ENCODE measurements around the gene FAM50B. TPM values are rescaled to one million over a fixed set of nuclear protein-coding genes. Genes with fewer than 3 reads are reported as not detected.

The FAM50B gene
- total and polyA plus RNA-seq, 2 of the 13 experiments (the other 11 are each of a cell fraction or from before 2014, with no cell fraction given), result 0.05 TPM; not detected in 1

- no peaks in the 10 kb centered on the region for H3K79me2 ChIP-seq (ENCODE audit: insufficient read depth, low read length)
- intact Hi-C loops (cut with micrococcal nuclease; ENCODE audit: unreplicated experiment), result no loop called here
- H4K20me1 ChIP-seq (ENCODE audit: insufficient read depth, low read length), result no peaks in the 10 kb centered on the region
- no peak overlapping the region for H2AFZ ChIP-seq (ENCODE audit: low read length)
- no peak overlapping the region for H3K4me3 ChIP-seq (replicated peaks in 1 of 3; ENCODE audit: insufficient read depth in 1 of 3, low read depth in 2 of 3, low read length in 3 of 3)
- WGBS (ENCODE audit: low lambda C conversion rate), result 94% methylated on average over 6 of the region's 6 CpGs
- peaks cover 74% of the 10 kb centered on the region for H3K4me1 ChIP-seq (ENCODE audit: insufficient read depth, low read length)
- no TSS peak for BruUV-seq (replicated peaks)
- no peak for TF ChIP-seq ZUFSP (CRISPR knock-in tag; IDR thresholded peaks at IDR 0.05; ENCODE audit: borderline replicate concordance)
- no peak for DNase-seq (ENCODE audit: low spot score)
- CTCF ChIA-PET (ENCODE audit: low intra/inter-chr PET ratio, low total read pairs), result no interaction called here
- no peak overlapping the region for H3K27ac ChIP-seq (ENCODE audit: extremely low read length, insufficient read depth, low read length)
- no peaks in the 10 kb centered on the region for H3K36me3 ChIP-seq (replicated peaks in 1 of 2; ENCODE audit: control insufficient read depth in 1 of 2, insufficient read depth in 2 of 2, low read length in 2 of 2)
- POLR2A ChIA-PET, result interaction anchor here (3.9 to 4.2 kb wide), 2 partner anchors 16 to 20 kb away, joined by 14 to 38 read pairs; no protein-coding TSS in a partner anchor
- in situ Hi-C loops (cut with HindIII; ENCODE audit: extremely low pct_ligation_motif_present, low pct_unique_long_range_greater_than_20kb), result no loop called here
- FAIRE-seq, result no peak
- no peak for ATAC-seq
- H3K27me3 ChIP-seq (ENCODE audit: control insufficient read depth in 1 of 2, insufficient read depth in 2 of 2, low read length in 2 of 2), result no peaks in the 10 kb centered on the region
- H3K4me2 ChIP-seq (ENCODE audit: low read depth, low read length), result no peak overlapping the region
- no peak overlapping the region for H3K9ac ChIP-seq (ENCODE audit: insufficient read depth, low read depth, low read length)
- no peaks in the 10 kb centered on the region for H3K9me3 ChIP-seq (ENCODE audit: low read length)
Observed at GRCh38 chr6:3892603-3893002, 43.4 kb downstream of the FAM50B start.

GRCh38 chr6:3893487-3893886 lies 44.3 kb downstream of the FAM50B start:
- Histone ChIP-seq H3K4me1 (ENCODE audit: insufficient read depth, low read length) (peaks cover 65% of the 10 kb centered on the region), H3K27me3 (ENCODE audit: control insufficient read depth in 1 of 2, insufficient read depth in 2 of 2, low read length in 2 of 2) (no peaks in the 10 kb centered on the region), H3K27ac (ENCODE audit: extremely low read length, insufficient read depth, low read length) (no peak overlapping the region), H3K4me2 (ENCODE audit: low read depth, low read length) (peak overlapping the region; percentile 41; the same call in 1 of the 2 replicates), H3K9ac (ENCODE audit: insufficient read depth, low read depth, low read length) (no peak overlapping the region), H2AFZ (ENCODE audit: low read length) (no peak overlapping the region), H3K36me3 (replicated peaks in 1 of 2; ENCODE audit: control insufficient read depth in 1 of 2, insufficient read depth in 2 of 2, low read length in 2 of 2) (no peaks in the 10 kb centered on the region), H3K79me2 (ENCODE audit: insufficient read depth, low read length) (no peaks in the 10 kb centered on the region), H3K9me3 (ENCODE audit: low read length) (no peaks in the 10 kb centered on the region), H3K4me3 (replicated peaks in 1 of 3; ENCODE audit: insufficient read depth in 1 of 3, low read depth in 2 of 3, low read length in 3 of 3) (no peak overlapping the region), H4K20me1 (ENCODE audit: insufficient read depth, low read length) (no peaks in the 10 kb centered on the region)
- CTCF ChIA-PET (ENCODE audit: low intra/inter-chr PET ratio, low total read pairs), result no interaction called here
- WGBS (ENCODE audit: low lambda C conversion rate), result 98% methylated on average over 10 of the region's 10 CpGs
- FAIRE-seq, result no peak
- intact Hi-C loops (cut with micrococcal nuclease; ENCODE audit: unreplicated experiment) (no loop called here), in situ Hi-C loops (cut with HindIII; ENCODE audit: extremely low pct_ligation_motif_present, low pct_unique_long_range_greater_than_20kb) (no loop called here)
- no peak for DNase-seq (ENCODE audit: low spot score)
- no peak for ATAC-seq
- POLR2A ChIA-PET, result interaction anchor here (0.9 to 4.2 kb wide), 5 partner anchors 9 to 39 kb away, joined by 4 to 38 read pairs (median 7); no protein-coding TSS in a partner anchor
- TF ChIP-seq PLSCR1 (CRISPR knock-in tag; IDR thresholded peaks at IDR 0.05; ENCODE audit: borderline replicate concordance) (no peak), ZBTB49 (CRISPR knock-in tag; IDR thresholded peaks at IDR 0.05; ENCODE audit: borderline replicate concordance) (no peak), MAFK (conservative IDR thresholded peaks at IDR 0.05 in 1 of 2, IDR thresholded peaks at IDR 0.05 in 1 of 2; ENCODE audit: low read length in 2 of 2) (peak; percentile 8 to 61; a peak in 2 of 4 replicates), ZNF768 (CRISPR knock-in tag; IDR thresholded peaks at IDR 0.05) (no peak), SALL1 (CRISPR knock-in tag; IDR thresholded peaks at IDR 0.05) (peak; percentile 0; the same call in 1 of the 2 replicates), MAFF (IDR thresholded peaks at IDR 0.05; ENCODE audit: low read depth, low read length) (peak; percentile 51), NFYB (CRISPR knock-in tag; IDR thresholded peaks at IDR 0.05) (peak; percentile 68)
- BruUV-seq (replicated peaks), result TSS peak; percentile 39

Data from HepG2 (cell line).